ENCODE measurements around the gene TRIO.

Gene TRIO

DNA sequence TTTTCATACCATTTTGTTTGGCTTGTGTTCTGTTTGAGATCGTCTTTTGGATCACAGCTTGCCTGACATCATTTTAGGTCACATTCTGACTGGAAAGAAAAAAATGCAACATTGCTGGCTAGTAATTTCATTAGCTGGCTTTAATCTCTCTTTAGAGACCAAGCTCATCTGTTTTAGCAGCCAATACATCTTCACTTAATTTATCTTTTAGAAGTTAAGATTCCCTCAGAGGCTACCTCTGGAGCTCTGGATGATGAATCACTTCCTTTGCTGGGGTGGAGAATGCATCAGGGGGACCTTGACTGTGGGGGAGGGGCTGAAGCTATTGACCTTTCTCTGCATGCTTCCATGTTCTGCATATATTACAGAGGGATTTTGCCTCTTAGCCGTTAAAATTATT, 256.9 kb downstream of the TRIO start:
- no peaks in the 10 kb centered on the region for H3K27me3 ChIP-seq (ENCODE audit: insufficient read depth, low read length)
- no peak overlapping the region for H2AK5ac ChIP-seq (ENCODE audit: low read length)
- DNase-seq = no peak
- H3K79me1 ChIP-seq (ENCODE audit: low read length) = no peaks in the 10 kb centered on the region
- H3K36me3 ChIP-seq (ENCODE audit: control insufficient read depth in 1 of 2, insufficient read depth in 2 of 2, low read length in 2 of 2) = peaks cover 28 to 52% of the 10 kb centered on the region in 2 experiments
- no peak overlapping the region for H3K4me2 ChIP-seq (ENCODE audit: low read length)
- H2AFZ ChIP-seq (ENCODE audit: insufficient read depth, low read length, poor library complexity) = no peak overlapping the region
- no CpG with 5 or more reads among the region's 2 CpGs for WGBS (ENCODE audit: extremely low coverage, insufficient coverage, insufficient read length)
- H3K79me2 ChIP-seq (ENCODE audit: control insufficient read depth, insufficient read depth, low read length, poor library complexity) = no peaks in the 10 kb centered on the region
- H2BK5ac ChIP-seq (ENCODE audit: low read depth, low read length, poor library complexity) = no peak overlapping the region
- H4K91ac ChIP-seq (ENCODE audit: low read depth, low read length) = no peak overlapping the region
- no peak overlapping the region for H3K23ac ChIP-seq (ENCODE audit: low read length)
- H3K9me3 ChIP-seq (ENCODE audit: insufficient read depth, low read depth, low read length) = no peaks in the 10 kb centered on the region
- H3K18ac ChIP-seq (ENCODE audit: low read length) = no peak overlapping the region
- no peak overlapping the region for H3K14ac ChIP-seq (ENCODE audit: low read length)
- no peak overlapping the region for H3K9ac ChIP-seq (ENCODE audit: low read length)
- H2BK12ac ChIP-seq (ENCODE audit: low read length) = no peak overlapping the region
- no peak overlapping the region for H4K12ac ChIP-seq (ENCODE audit: low read depth, low read length)
- no peak overlapping the region for H3K4me3 ChIP-seq (ENCODE audit: low read depth, low read length)
- H3K4ac ChIP-seq (ENCODE audit: low read depth, low read length) = no peak overlapping the region
- H2BK120ac ChIP-seq (ENCODE audit: insufficient read depth, low read length, poor library complexity) = no peak overlapping the region
- H4K8ac ChIP-seq (ENCODE audit: low read depth, low read length) = no peak overlapping the region
- peaks cover 3 to 6% of the 10 kb centered on the region in 2 experiments for H3K4me1 ChIP-seq (ENCODE audit: control insufficient read depth in 1 of 2, insufficient read depth in 2 of 2, low read length in 2 of 2)
- H3K27ac ChIP-seq (ENCODE audit: low read depth, low read length) = no peak overlapping the region

DNA sequence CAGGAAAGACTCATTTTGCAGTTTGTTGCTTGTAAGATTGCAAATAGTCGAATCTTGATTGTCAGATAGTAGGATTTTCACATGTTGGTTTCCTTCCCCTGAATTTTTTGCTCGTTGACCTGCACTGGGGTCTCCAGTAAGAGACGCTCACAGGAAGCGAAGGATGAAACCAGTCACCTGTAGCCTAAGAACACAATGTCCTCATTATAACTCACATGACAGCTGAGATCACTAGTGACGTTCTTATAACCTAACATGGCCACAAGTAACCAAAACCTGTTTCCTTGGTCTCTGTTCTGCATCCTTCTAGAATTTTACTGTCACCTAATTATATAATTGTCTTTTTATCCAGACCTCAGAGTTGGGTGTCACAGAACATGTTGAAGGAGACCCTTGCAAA, 257.5 kb downstream of the TRIO start:
- Histone ChIP-seq H2BK5ac (ENCODE audit: low read depth, low read length, poor library complexity) (no peak overlapping the region), H3K23ac (ENCODE audit: low read length) (no peak overlapping the region), H3K27ac (ENCODE audit: low read depth, low read length) (no peak overlapping the region)

DNA sequence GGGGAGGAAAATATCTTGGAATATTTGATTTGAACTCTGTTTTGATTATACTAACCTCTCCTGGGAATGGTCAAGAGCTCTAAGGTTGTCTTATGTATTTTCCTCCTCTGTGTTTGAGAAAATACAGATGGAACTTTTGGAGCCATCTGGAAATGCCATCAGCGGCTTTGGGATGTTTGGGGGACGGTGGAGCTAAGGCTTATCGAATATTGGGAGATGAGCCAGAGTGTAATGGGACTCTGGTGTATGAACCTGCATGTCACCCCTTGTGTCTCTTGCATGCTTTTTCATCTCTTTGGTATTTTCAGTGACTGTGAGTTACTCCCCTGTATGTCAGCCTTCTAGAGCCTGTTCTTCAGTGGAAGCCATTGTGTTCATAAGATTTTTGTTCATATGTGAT, 258.5 kb downstream of the TRIO start:
- Histone ChIP-seq H2AFZ (ENCODE audit: insufficient read depth, low read length, poor library complexity) (no peak overlapping the region), H3K9me3 (ENCODE audit: insufficient read depth, low read depth, low read length) (no peaks in the 10 kb centered on the region), H2BK120ac (ENCODE audit: insufficient read depth, low read length, poor library complexity) (no peak overlapping the region), H3K4me1 (ENCODE audit: control insufficient read depth in 1 of 2, insufficient read depth in 2 of 2, low read length in 2 of 2) (peaks cover 3 to 9% of the 10 kb centered on the region in 2 experiments), H4K8ac (ENCODE audit: low read depth, low read length) (no peak overlapping the region), H2BK5ac (ENCODE audit: low read depth, low read length, poor library complexity) (no peak overlapping the region), H4K91ac (ENCODE audit: low read depth, low read length) (no peak overlapping the region), H3K4me3 (ENCODE audit: low read depth, low read length) (no peak overlapping the region), H3K4me2 (ENCODE audit: low read length) (no peak overlapping the region), H4K12ac (ENCODE audit: low read depth, low read length) (no peak overlapping the region), H3K79me1 (ENCODE audit: low read length) (no peaks in the 10 kb centered on the region), H2AK5ac (ENCODE audit: low read length) (no peak overlapping the region), H3K23ac (ENCODE audit: low read length) (no peak overlapping the region), H3K9ac (ENCODE audit: low read length) (no peak overlapping the region), H3K14ac (ENCODE audit: low read length) (no peak overlapping the region), H3K27me3 (ENCODE audit: insufficient read depth, low read length) (no peaks in the 10 kb centered on the region), H3K79me2 (ENCODE audit: control insufficient read depth, insufficient read depth, low read length, poor library complexity) (no peaks in the 10 kb centered on the region), H3K18ac (ENCODE audit: low read length) (no peak overlapping the region), H2BK12ac (ENCODE audit: low read length) (no peak overlapping the region), H3K36me3 (ENCODE audit: control insufficient read depth in 1 of 2, insufficient read depth in 2 of 2, low read length in 2 of 2) (peaks cover 34 to 57% of the 10 kb centered on the region in 2 experiments), H3K27ac (ENCODE audit: low read depth, low read length) (no peak overlapping the region), H3K4ac (ENCODE audit: low read depth, low read length) (no peak overlapping the region)
- no CpG with 5 or more reads among the region's 3 CpGs for WGBS (ENCODE audit: extremely low coverage, insufficient coverage, insufficient read length)
- no peak for DNase-seq

More for the DNA sequence above, 257.5 kb downstream of the TRIO start:
- Histone ChIP-seq H3K36me3 (ENCODE audit: control insufficient read depth in 1 of 2, insufficient read depth in 2 of 2, low read length in 2 of 2) (peaks cover 28 to 50% of the 10 kb centered on the region in 2 experiments), H4K12ac (ENCODE audit: low read depth, low read length) (no peak overlapping the region), H3K14ac (ENCODE audit: low read length) (no peak overlapping the region), H3K4ac (ENCODE audit: low read depth, low read length) (no peak overlapping the region), H2AK5ac (ENCODE audit: low read length) (no peak overlapping the region), H3K18ac (ENCODE audit: low read length) (no peak overlapping the region), H3K4me2 (ENCODE audit: low read length) (no peak overlapping the region), H3K9me3 (ENCODE audit: insufficient read depth, low read depth, low read length) (no peaks in the 10 kb centered on the region), H4K91ac (ENCODE audit: low read depth, low read length) (no peak overlapping the region), H3K4me1 (ENCODE audit: control insufficient read depth in 1 of 2, insufficient read depth in 2 of 2, low read length in 2 of 2) (peaks cover 3 to 9% of the 10 kb centered on the region in 2 experiments), H2BK120ac (ENCODE audit: insufficient read depth, low read length, poor library complexity) (no peak overlapping the region), H3K4me3 (ENCODE audit: low read depth, low read length) (no peak overlapping the region), H2BK12ac (ENCODE audit: low read length) (no peak overlapping the region), H4K8ac (ENCODE audit: low read depth, low read length) (no peak overlapping the region), H3K27me3 (ENCODE audit: insufficient read depth, low read length) (no peaks in the 10 kb centered on the region), H2AFZ (ENCODE audit: insufficient read depth, low read length, poor library complexity) (no peak overlapping the region), H3K79me2 (ENCODE audit: control insufficient read depth, insufficient read depth, low read length, poor library complexity) (no peaks in the 10 kb centered on the region), H3K9ac (ENCODE audit: low read length) (no peak overlapping the region), H3K79me1 (ENCODE audit: low read length) (no peaks in the 10 kb centered on the region)
- WGBS (ENCODE audit: extremely low coverage, insufficient coverage, insufficient read length) = no CpG with 5 or more reads among the region's 5 CpGs
- no peak for DNase-seq

DNA sequence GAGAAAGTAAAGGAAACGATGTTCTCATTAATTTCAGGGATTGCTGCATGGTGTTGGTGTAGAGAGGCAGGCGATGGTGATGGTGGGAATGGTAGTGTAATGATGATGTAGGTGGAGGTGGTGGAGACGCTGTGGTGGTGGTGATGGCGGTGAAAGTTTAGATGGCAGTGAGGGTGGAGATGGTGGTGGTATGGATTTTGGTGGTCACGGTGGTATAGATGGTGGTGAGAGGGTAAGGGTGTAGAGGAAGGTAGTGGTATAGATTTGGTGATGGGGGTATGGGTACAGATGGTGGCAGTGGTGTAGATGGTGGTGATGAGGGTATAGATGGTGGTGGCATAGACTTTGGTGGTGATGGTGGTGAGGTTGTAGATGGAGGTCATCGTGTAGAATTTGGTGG, 259.3 kb downstream of the TRIO start:
- no peak overlapping the region for H2BK12ac ChIP-seq (ENCODE audit: low read length)
- no peak overlapping the region for H3K23ac ChIP-seq (ENCODE audit: low read length)
- H4K12ac ChIP-seq (ENCODE audit: low read depth, low read length) = no peak overlapping the region
- peaks cover 3 to 9% of the 10 kb centered on the region in 2 experiments for H3K4me1 ChIP-seq (ENCODE audit: control insufficient read depth in 1 of 2, insufficient read depth in 2 of 2, low read length in 2 of 2)
- no peak for DNase-seq
- no peaks in the 10 kb centered on the region for H3K79me1 ChIP-seq (ENCODE audit: low read length)
- no peak overlapping the region for H4K8ac ChIP-seq (ENCODE audit: low read depth, low read length)
- H3K27ac ChIP-seq (ENCODE audit: low read depth, low read length) = no peak overlapping the region
- no peak overlapping the region for H3K18ac ChIP-seq (ENCODE audit: low read length)
- no CpG with 5 or more reads among the region's 6 CpGs for WGBS (ENCODE audit: extremely low coverage, insufficient coverage, insufficient read length)
- H3K36me3 ChIP-seq (ENCODE audit: control insufficient read depth in 1 of 2, insufficient read depth in 2 of 2, low read length in 2 of 2) = peaks cover 36 to 59% of the 10 kb centered on the region in 2 experiments
- no peak overlapping the region for H3K14ac ChIP-seq (ENCODE audit: low read length)
- H2BK120ac ChIP-seq (ENCODE audit: insufficient read depth, low read length, poor library complexity) = no peak overlapping the region
- H3K27me3 ChIP-seq (ENCODE audit: insufficient read depth, low read length) = no peaks in the 10 kb centered on the region
- no peaks in the 10 kb centered on the region for H3K9me3 ChIP-seq (ENCODE audit: insufficient read depth, low read depth, low read length)
- no peak overlapping the region for H3K4ac ChIP-seq (ENCODE audit: low read depth, low read length)
- no peak overlapping the region for H2BK5ac ChIP-seq (ENCODE audit: low read depth, low read length, poor library complexity)
- no peak overlapping the region for H3K4me2 ChIP-seq (ENCODE audit: low read length)
- no peaks in the 10 kb centered on the region for H3K79me2 ChIP-seq (ENCODE audit: control insufficient read depth, insufficient read depth, low read length, poor library complexity)
- H2AFZ ChIP-seq (ENCODE audit: insufficient read depth, low read length, poor library complexity) = no peak overlapping the region
- H3K4me3 ChIP-seq (ENCODE audit: low read depth, low read length) = peak overlapping the region; percentile 23
- H2AK5ac ChIP-seq (ENCODE audit: low read length) = no peak overlapping the region
- H3K9ac ChIP-seq (ENCODE audit: low read length) = no peak overlapping the region
- H4K91ac ChIP-seq (ENCODE audit: low read depth, low read length) = no peak overlapping the region

Data from trophoblast cell (in vitro differentiated cells and primary cell).